Measurements from ENCODE around the gene TCEA3. TPM values are rescaled to one million over a fixed set of nuclear protein-coding genes. Genes with fewer than 3 reads are reported as not detected.

Gene TCEA3
- polyA plus RNA-seq, 1 donor (not counting 4 experiments of a cell fraction or from before 2014, with no cell fraction given): 0.38 TPM

GRCh38 chr1:23366146-23366545 lies 58.4 kb downstream of the TCEA3 start:
- no peaks in the 10 kb centered on the region for H4K20me1 ChIP-seq (ENCODE audit: control insufficient read depth, extremely low read depth, insufficient read depth, low read length)
- peak overlapping the region; percentile 73 to 100 (median 94) for H3K4me3 ChIP-seq (ENCODE audit: control insufficient read depth in 2 of 3, extremely low read depth in 1 of 3, insufficient read depth in 2 of 3, low read depth in 1 of 3, low read length in 3 of 3)
- no peak for DNase-seq (ENCODE audit: low read depth, low spot score)
- dilution Hi-C loops (cut with MboI; ENCODE audit: extremely low pct_ligation_motif_present, low sequenced_read_pairs): no loop called here
- H3K4me2 ChIP-seq (ENCODE audit: control insufficient read depth, extremely low read depth, insufficient read depth, low read depth, low read length): peak overlapping the region; percentile 87
- H3K9me1 ChIP-seq (ENCODE audit: control insufficient read depth, extremely low read depth, insufficient read depth, low read length): peaks cover 3% of the 10 kb centered on the region
- TF ChIP-seq, protein P1, sequence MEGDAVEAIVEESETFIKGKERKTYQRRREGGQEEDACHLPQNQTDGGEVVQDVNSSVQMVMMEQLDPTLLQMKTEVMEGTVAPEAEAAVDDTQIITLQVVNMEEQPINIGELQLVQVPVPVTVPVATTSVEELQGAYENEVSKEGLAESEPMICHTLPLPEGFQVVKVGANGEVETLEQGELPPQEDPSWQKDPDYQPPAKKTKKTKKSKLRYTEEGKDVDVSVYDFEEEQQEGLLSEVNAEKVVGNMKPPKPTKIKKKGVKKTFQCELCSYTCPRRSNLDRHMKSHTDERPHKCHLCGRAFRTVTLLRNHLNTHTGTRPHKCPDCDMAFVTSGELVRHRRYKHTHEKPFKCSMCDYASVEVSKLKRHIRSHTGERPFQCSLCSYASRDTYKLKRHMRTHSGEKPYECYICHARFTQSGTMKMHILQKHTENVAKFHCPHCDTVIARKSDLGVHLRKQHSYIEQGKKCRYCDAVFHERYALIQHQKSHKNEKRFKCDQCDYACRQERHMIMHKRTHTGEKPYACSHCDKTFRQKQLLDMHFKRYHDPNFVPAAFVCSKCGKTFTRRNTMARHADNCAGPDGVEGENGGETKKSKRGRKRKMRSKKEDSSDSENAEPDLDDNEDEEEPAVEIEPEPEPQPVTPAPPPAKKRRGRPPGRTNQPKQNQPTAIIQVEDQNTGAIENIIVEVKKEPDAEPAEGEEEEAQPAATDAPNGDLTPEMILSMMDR (optimal IDR thresholded peaks at IDR 0.05 in 1 of 3, IDR thresholded peaks at IDR 0.05 in 1 of 3, conservative IDR thresholded peaks at IDR 0.05 in 1 of 3; ENCODE audit: extremely low read depth in 1 of 3, insufficient read depth in 2 of 3, low read length in 3 of 3): no peak
- TF ChIP-seq EZH2 (IDR thresholded peaks at IDR 0.05; ENCODE audit: low read length): no peak
- H2AFZ ChIP-seq (ENCODE audit: control insufficient read depth, low read length): no peak overlapping the region
- FAIRE-seq: no peak
- H3K9me3 ChIP-seq (ENCODE audit: control insufficient read depth, low read depth, low read length): peaks cover 28% of the 10 kb centered on the region
- H3K27me3 ChIP-seq (ENCODE audit: control insufficient read depth, extremely low read depth, insufficient read depth, low read length): no peaks in the 10 kb centered on the region
- peak overlapping the region; percentile 97 for H3K27ac ChIP-seq (ENCODE audit: control insufficient read depth, insufficient read depth, low read length)
- peak overlapping the region; percentile 97 for H3K9ac ChIP-seq (ENCODE audit: control insufficient read depth, extremely low read depth, insufficient read depth, low read length)
- peaks cover 22% of the 10 kb centered on the region for H3K79me2 ChIP-seq (ENCODE audit: control insufficient read depth, insufficient read depth, low read length)
- H3K36me3 ChIP-seq (ENCODE audit: control insufficient read depth in 2 of 2, extremely low read depth in 1 of 2, insufficient read depth in 2 of 2, low read length in 2 of 2): peaks cover 18 to 24% of the 10 kb centered on the region in 2 experiments
- peaks cover 34% of the 10 kb centered on the region for H3K4me1 ChIP-seq (ENCODE audit: control insufficient read depth, extremely low read depth, insufficient read depth, low read length)

DNA sequence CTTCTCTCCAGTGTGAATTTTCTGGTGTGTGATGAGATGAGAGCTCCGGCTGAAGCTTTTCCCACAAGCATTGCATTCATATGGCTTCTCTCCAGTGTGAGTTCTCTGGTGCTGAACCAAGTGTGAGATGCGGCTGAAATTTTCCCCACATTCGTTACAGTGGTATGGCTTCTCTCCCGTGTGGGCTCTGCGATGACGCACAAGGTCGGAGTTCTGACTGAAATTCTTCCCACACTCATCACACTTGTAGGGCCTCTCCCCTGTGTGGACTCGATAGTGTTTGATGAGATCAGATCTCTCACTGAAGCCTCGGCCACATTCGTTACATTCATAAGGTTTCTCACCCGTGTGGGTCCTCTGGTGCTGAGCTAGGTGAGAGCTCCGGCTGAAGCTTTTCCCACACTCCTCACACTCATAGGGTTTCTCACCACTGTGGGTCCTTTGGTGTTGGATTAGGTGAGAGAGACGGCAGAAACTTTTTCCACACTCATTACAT lies 62.3 kb downstream of the TCEA3 start:
- no peaks in the 10 kb centered on the region for H4K20me1 ChIP-seq (ENCODE audit: control insufficient read depth, extremely low read depth, insufficient read depth, low read length)
- no peaks in the 10 kb centered on the region for H3K9me1 ChIP-seq (ENCODE audit: control insufficient read depth, extremely low read depth, insufficient read depth, low read length)
- peaks cover 15% of the 10 kb centered on the region for H3K4me1 ChIP-seq (ENCODE audit: control insufficient read depth, extremely low read depth, insufficient read depth, low read length)
- H3K27me3 ChIP-seq (ENCODE audit: control insufficient read depth, extremely low read depth, insufficient read depth, low read length): no peaks in the 10 kb centered on the region
- dilution Hi-C loops (cut with MboI; ENCODE audit: extremely low pct_ligation_motif_present, low sequenced_read_pairs): no loop called here
- peaks cover 24 to 31% of the 10 kb centered on the region in 2 experiments for H3K36me3 ChIP-seq (ENCODE audit: control insufficient read depth in 2 of 2, extremely low read depth in 1 of 2, insufficient read depth in 2 of 2, low read length in 2 of 2)
- FAIRE-seq: no peak
- H3K79me2 ChIP-seq (ENCODE audit: control insufficient read depth, insufficient read depth, low read length): peaks cover 9% of the 10 kb centered on the region
- H3K27ac ChIP-seq (ENCODE audit: control insufficient read depth, insufficient read depth, low read length): no peak overlapping the region
- H3K9ac ChIP-seq (ENCODE audit: control insufficient read depth, extremely low read depth, insufficient read depth, low read length): no peak overlapping the region
- H2AFZ ChIP-seq (ENCODE audit: control insufficient read depth, low read length): no peak overlapping the region
- no peak for TF ChIP-seq EZH2 (IDR thresholded peaks at IDR 0.05; ENCODE audit: low read length)
- TF ChIP-seq, protein P1 (optimal IDR thresholded peaks at IDR 0.05 in 1 of 3, IDR thresholded peaks at IDR 0.05 in 1 of 3, conservative IDR thresholded peaks at IDR 0.05 in 1 of 3; ENCODE audit: extremely low read depth in 1 of 3, insufficient read depth in 2 of 3, low read length in 3 of 3): no peak
- peaks cover 43% of the 10 kb centered on the region for H3K9me3 ChIP-seq (ENCODE audit: control insufficient read depth, low read depth, low read length)
- H3K4me2 ChIP-seq (ENCODE audit: control insufficient read depth, extremely low read depth, insufficient read depth, low read depth, low read length): no peak overlapping the region
- peak overlapping the region in 1 of 3 experiments; percentile 8 for H3K4me3 ChIP-seq (ENCODE audit: control insufficient read depth in 2 of 3, extremely low read depth in 1 of 3, insufficient read depth in 2 of 3, low read depth in 1 of 3, low read length in 3 of 3)
- no peak for DNase-seq (ENCODE audit: low read depth, low spot score)

All from keratinocyte (primary cell).